Measurements from ENCODE around the gene SEMA5A.

- TF ChIP-seq, protein P1, sequence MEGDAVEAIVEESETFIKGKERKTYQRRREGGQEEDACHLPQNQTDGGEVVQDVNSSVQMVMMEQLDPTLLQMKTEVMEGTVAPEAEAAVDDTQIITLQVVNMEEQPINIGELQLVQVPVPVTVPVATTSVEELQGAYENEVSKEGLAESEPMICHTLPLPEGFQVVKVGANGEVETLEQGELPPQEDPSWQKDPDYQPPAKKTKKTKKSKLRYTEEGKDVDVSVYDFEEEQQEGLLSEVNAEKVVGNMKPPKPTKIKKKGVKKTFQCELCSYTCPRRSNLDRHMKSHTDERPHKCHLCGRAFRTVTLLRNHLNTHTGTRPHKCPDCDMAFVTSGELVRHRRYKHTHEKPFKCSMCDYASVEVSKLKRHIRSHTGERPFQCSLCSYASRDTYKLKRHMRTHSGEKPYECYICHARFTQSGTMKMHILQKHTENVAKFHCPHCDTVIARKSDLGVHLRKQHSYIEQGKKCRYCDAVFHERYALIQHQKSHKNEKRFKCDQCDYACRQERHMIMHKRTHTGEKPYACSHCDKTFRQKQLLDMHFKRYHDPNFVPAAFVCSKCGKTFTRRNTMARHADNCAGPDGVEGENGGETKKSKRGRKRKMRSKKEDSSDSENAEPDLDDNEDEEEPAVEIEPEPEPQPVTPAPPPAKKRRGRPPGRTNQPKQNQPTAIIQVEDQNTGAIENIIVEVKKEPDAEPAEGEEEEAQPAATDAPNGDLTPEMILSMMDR (IDR thresholded peaks at IDR 0.05; ENCODE audit: low read length): no peak
- no peak for TF ChIP-seq EZH2 (optimal IDR thresholded peaks at IDR 0.05; ENCODE audit: low read depth, low read length)
These were observed 164.4 kb downstream of the SEMA5A start for GRCh38 chr5:9381464-9381863.

All from MM.1S (cell line).